ENCODE results near the gene GPRASP1.

The GPRASP1 gene

GRCh38 chrX:102696306-102696705 lies 45.0 kb downstream of the GPRASP1 start:
- DNase-seq (ENCODE audit: low read depth in 2 of 2, low spot score in 1 of 2) = no peak

DNA sequence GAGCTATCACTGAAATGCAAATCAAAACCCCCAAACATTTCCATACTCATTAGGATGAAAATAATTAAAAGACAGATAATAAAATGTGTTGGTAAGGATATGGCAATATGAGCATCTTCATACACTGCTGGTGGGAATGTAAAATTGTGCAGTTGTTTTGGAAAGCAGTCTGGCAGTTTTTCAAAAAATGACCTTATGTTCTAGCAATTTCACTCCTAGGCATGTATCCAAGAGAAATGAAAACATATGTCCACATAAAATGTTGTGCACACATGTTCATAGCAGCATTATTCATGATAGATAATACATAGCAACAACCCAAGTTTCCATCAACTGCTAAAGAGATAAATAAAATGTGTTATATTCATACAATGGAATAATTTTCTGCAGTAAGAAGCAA lies 46.2 kb downstream of the GPRASP1 start:
- DNase-seq (ENCODE audit: low read depth in 2 of 2, low spot score in 1 of 2) = no peak
